ENCODE measurements around the gene BCS1L. TPM values are rescaled to one million over a fixed set of nuclear protein-coding genes. Genes with fewer than 3 reads are reported as not detected.
"Not testable (repeated sequence)": the region's sequence is repeated elsewhere in the genome, so short reads cannot be mapped to it uniquely, and the experiment has no call there.

Gene BCS1L
- total RNA-seq, 1 donor from 2014 or later = 85.1 TPM

DNA sequence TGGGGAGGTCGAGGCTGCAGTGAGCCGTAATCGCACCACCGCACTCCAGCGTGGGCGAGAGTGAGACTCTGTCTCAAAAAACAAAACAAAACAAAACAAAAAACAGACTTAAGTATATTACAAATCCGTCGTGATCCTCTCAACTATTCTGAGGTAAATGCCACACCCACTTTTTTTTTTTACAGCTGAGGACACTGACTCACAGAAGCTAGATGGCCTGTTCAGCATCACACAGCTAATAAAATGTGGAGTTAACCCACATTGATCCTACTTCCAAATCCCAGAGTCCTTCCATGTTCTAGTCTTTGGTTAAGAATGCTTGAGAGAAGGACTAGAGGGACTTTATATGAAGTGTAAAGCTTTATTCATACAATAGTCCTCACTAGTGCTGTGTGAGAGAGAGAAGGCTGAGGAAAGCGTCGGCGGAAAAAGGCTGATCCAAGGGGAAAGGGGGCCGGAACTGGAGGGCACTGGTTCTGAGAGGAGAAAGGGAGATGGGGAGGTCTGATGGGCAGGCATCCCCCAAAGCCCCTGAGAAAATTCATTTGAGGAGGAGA is 11.7 kb downstream of the BCS1L start:
- Mint-ChIP-seq H3K27ac (peak overlapping the region; percentile 93), H3K36me3 (ENCODE audit: low read depth) (peaks cover 9% of the 10 kb centered on the region), H3K4me3 (peak overlapping the region; percentile 100), H3K9me3 (no peaks in the 10 kb centered on the region), H3K4me1 (ENCODE audit: low read depth) (peaks cover 22% of the 10 kb centered on the region), H3K27me3 (ENCODE audit: insufficient read depth) (no peaks in the 10 kb centered on the region)
- intact Hi-C loops (cut with micrococcal nuclease) = loop anchor here (1.0 to 5.0 kb wide), 5 partner anchors 39 to 871 kb away; partner anchors contain the start of genes CHPF, CNOT9, DNPEP and TMEM198
- DNase-seq (ENCODE audit: low spot score) = no peak

DNA sequence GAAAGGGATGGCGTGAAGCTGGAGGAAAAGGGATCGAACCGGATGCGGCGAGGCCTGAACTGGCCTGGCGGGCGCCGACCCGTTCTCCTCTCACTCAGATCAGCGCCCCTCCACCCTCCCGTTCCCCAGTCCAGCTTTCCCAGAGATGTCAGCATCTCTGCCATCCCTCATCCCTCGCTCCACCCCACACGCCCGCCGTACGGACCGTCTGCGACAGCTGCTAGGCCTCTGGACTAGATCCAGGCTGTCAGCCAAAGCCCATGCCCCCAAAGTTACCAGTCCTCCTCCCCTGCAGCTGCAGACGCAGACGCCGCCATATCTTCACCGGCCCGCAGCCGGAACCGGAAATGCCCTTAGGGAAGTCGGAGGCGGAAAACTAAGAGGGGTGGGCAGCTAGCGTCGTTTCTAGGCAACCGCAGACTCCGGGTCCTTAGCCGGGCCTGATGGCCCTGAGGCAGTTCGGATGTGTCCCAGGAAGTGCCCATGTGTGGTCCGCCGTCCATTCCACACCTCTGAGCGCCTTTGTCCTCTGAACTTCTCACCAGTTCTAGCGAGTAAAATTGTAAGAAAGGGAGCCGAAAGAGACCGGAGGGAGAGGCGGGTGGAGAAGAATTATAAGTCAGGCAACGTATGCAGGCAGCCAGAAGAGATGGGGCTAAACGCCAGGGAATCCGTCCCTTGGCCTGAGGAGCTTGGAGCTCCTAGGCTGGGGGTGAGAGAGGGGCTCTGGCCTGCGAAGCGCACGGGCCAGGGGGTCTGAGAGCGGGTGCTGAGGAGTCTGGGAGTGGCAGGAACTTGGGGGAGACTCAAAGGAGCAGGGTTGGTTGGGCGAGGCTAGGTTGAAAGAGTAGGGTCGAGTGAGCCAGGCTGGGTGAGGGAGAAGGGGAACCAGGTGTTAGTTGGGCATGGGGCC is 12.4 kb downstream of the BCS1L start, which contains the start of the genes RNF25 and STK36:
Gene RNF25 (minus strand): TSS at position 349 of the 913 bp plus-strand sequence. CDS start 32 bp downstream, at position 317.
Gene STK36 (plus strand): TSS at position 433 of the 913 bp plus-strand sequence. CDS start 744 bp downstream, outside the sequence.
- DNase-seq (ENCODE audit: low spot score) = peak; percentile 77
- Mint-ChIP-seq H3K27me3 (ENCODE audit: insufficient read depth) (no peaks in the 10 kb centered on the region), H3K9me3 (no peaks in the 10 kb centered on the region), H3K4me3 (peak within 1 kb of the TSS; percentile 100), H3K36me3 (ENCODE audit: low read depth) (peaks cover 11% of the 10 kb centered on the region), H3K27ac (peak within 1 kb of the TSS; percentile 93), H3K4me1 (ENCODE audit: low read depth) (peaks cover 22% of the 10 kb centered on the region)
- intact Hi-C loops (cut with micrococcal nuclease) = loop anchor here (1.0 to 5.0 kb wide), 8 partner anchors 13 to 870 kb away; partner anchors contain the start of genes BCS1L, CHPF, CNOT9 and DNPEP

- DNase-seq (ENCODE audit: low spot score) = no peak
- H3K27me3 Mint-ChIP-seq (ENCODE audit: insufficient read depth) = no peaks in the 10 kb centered on the region
- H3K4me1 Mint-ChIP-seq (ENCODE audit: low read depth) = no peaks in the 10 kb centered on the region
- H3K9me3 Mint-ChIP-seq = no peaks in the 10 kb centered on the region
- peaks cover 3% of the 10 kb centered on the region for H3K36me3 Mint-ChIP-seq (ENCODE audit: low read depth)
- no peak overlapping the region for H3K4me3 Mint-ChIP-seq
- no peak overlapping the region for H3K27ac Mint-ChIP-seq
- intact Hi-C loops (cut with micrococcal nuclease) = no loop called here
Observed at GRCh38 chr2:218679119-218679518, 19.6 kb downstream of the BCS1L start.

DNA sequence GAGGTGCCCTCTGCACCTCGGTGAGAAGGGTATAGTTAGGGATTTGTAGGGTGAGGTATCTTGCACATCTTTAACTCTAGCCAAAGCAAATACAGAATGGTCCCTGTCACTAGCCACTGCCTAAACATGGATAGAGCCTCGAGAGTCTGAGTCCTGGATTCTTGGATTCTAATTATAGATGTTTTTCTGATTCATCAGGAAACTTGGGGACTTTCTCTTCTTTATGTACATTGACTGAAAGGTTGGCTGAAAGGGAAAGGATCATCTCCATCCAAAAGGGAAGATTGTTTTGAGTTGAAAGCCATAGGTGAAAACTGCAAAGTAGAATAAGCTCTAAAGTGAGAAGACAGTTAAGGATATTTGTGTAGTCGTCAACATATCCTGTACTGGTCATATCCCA is 20.6 kb downstream of the BCS1L start:
- no peak for DNase-seq (ENCODE audit: low spot score)
- no peaks in the 10 kb centered on the region for H3K4me1 Mint-ChIP-seq (ENCODE audit: low read depth)
- H3K9me3 Mint-ChIP-seq = no peaks in the 10 kb centered on the region
- intact Hi-C loops (cut with micrococcal nuclease) = no loop called here
- H3K27me3 Mint-ChIP-seq (ENCODE audit: insufficient read depth) = no peaks in the 10 kb centered on the region
- peaks cover 3% of the 10 kb centered on the region for H3K36me3 Mint-ChIP-seq (ENCODE audit: low read depth)
- H3K27ac Mint-ChIP-seq = no peak overlapping the region
- H3K4me3 Mint-ChIP-seq = no peak overlapping the region

DNA sequence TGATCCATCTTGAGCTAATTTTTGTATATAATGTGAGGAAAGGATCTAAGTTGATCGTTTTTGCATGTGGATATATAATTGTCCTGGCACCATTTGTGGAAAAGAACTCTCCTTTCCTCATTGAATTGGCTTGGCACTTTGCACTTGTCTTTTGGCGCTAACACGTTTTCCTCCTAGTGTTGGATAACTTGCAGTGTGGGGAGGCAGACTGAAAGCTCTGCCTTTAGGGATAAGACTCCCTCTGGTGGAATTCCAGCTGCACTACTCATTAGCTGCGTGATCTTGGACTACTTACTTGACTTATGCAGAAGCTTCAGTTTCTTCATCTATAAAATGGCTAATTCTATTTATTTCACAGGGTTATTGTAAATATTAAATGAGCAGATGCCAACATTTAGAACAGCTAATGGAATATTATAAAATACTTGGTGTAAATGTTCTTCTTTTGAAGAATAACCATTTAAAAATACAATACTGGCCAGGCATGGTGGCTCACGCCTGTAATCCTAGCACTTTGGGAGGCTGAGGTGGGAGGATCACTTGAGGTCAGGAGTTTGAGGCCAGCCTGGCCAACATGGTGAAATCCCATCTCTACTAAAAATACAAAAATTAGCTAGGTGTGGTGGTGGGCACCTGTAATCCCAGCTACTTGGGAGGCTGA is 28.0 kb downstream of the BCS1L start:
- H3K9me3 Mint-ChIP-seq; H3K4me3 Mint-ChIP-seq; H3K36me3 Mint-ChIP-seq (ENCODE audit: low read depth); H3K27ac Mint-ChIP-seq; H3K27me3 Mint-ChIP-seq (ENCODE audit: insufficient read depth); H3K4me1 Mint-ChIP-seq (ENCODE audit: low read depth); DNase-seq (ENCODE audit: low spot score): not testable (repeated sequence)
- intact Hi-C loops (cut with micrococcal nuclease) = loop anchor here (1.0 kb wide), 2 partner anchors 28 to 160 kb away; partner anchors contain the start of genes BCS1L and ZNF142

GRCh38 chr2:218691234-218691633 is 31.8 kb downstream of the BCS1L start:
- intact Hi-C loops (cut with micrococcal nuclease) = no loop called here
- Mint-ChIP-seq H3K4me1 (ENCODE audit: low read depth) (no peaks in the 10 kb centered on the region), H3K4me3 (no peak overlapping the region), H3K27me3 (ENCODE audit: insufficient read depth) (no peaks in the 10 kb centered on the region), H3K9me3 (no peaks in the 10 kb centered on the region), H3K36me3 (ENCODE audit: low read depth) (peaks cover 4% of the 10 kb centered on the region), H3K27ac (no peak overlapping the region)
- DNase-seq (ENCODE audit: low spot score) = no peak

- intact Hi-C loops (cut with micrococcal nuclease) = no loop called here
- no peaks in the 10 kb centered on the region for H3K27me3 Mint-ChIP-seq (ENCODE audit: insufficient read depth)
- no peak overlapping the region for H3K4me3 Mint-ChIP-seq
- no peaks in the 10 kb centered on the region for H3K9me3 Mint-ChIP-seq
- no peak for DNase-seq (ENCODE audit: low spot score)
- peaks cover 2% of the 10 kb centered on the region for H3K36me3 Mint-ChIP-seq (ENCODE audit: low read depth)
- H3K4me1 Mint-ChIP-seq (ENCODE audit: low read depth) = no peaks in the 10 kb centered on the region
- no peak overlapping the region for H3K27ac Mint-ChIP-seq
Observed at GRCh38 chr2:218694405-218695145, 35.1 kb downstream of the BCS1L start.

GRCh38 chr2:218698885-218699284 is 39.4 kb downstream of the BCS1L start:
- H3K4me3 Mint-ChIP-seq = no peak overlapping the region

GRCh38 chr2:218701806-218702205 is 42.3 kb downstream of the BCS1L start:
- H3K9me3 Mint-ChIP-seq = no peaks in the 10 kb centered on the region
- H3K27ac Mint-ChIP-seq = no peak overlapping the region
- peaks cover 8% of the 10 kb centered on the region for H3K27me3 Mint-ChIP-seq (ENCODE audit: insufficient read depth)
- intact Hi-C loops (cut with micrococcal nuclease) = no loop called here
- H3K36me3 Mint-ChIP-seq (ENCODE audit: low read depth) = peaks cover 2% of the 10 kb centered on the region
- no peak overlapping the region for H3K4me3 Mint-ChIP-seq
- DNase-seq (ENCODE audit: low spot score) = no peak
- no peaks in the 10 kb centered on the region for H3K4me1 Mint-ChIP-seq (ENCODE audit: low read depth)

More at GRCh38 chr2:218698885-218699284, 39.4 kb downstream of the BCS1L start:
- Mint-ChIP-seq H3K27me3 (ENCODE audit: insufficient read depth) (peaks cover 3% of the 10 kb centered on the region), H3K27ac (no peak overlapping the region), H3K36me3 (ENCODE audit: low read depth) (peaks cover 2% of the 10 kb centered on the region), H3K4me1 (ENCODE audit: low read depth) (no peaks in the 10 kb centered on the region), H3K9me3 (no peaks in the 10 kb centered on the region)
- intact Hi-C loops (cut with micrococcal nuclease) = no loop called here
- no peak for DNase-seq (ENCODE audit: low spot score)

DNA sequence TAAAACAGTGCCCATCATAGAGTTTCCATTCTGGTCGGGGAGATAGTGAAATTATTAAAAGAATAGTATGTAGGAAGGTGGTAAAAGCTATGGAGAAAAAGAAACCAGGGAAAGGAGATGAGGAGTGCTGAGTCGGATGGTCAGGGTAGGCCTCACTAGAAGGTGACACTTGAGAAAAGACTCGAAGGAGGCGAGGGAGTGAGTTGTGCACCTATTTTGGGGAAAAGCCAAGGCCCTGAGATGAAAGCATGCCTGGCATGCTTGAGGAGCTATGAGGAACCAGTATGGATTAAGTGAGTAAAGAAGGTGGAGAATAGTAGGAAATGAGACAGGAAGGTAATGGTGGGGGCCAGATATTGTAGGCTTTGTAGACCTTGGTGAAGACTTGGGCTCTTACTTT is 43.9 kb downstream of the BCS1L start:
- intact Hi-C loops (cut with micrococcal nuclease) = no loop called here
- peaks cover 2% of the 10 kb centered on the region for H3K36me3 Mint-ChIP-seq (ENCODE audit: low read depth)
- DNase-seq (ENCODE audit: low spot score) = no peak
- peaks cover 11% of the 10 kb centered on the region for H3K27me3 Mint-ChIP-seq (ENCODE audit: insufficient read depth)
- H3K4me1 Mint-ChIP-seq (ENCODE audit: low read depth) = peaks cover 8% of the 10 kb centered on the region
- no peak overlapping the region for H3K27ac Mint-ChIP-seq
- H3K9me3 Mint-ChIP-seq = no peaks in the 10 kb centered on the region
- no peak overlapping the region for H3K4me3 Mint-ChIP-seq

GRCh38 chr2:218708086-218708485 is 48.6 kb downstream of the BCS1L start:
- H3K27ac Mint-ChIP-seq = no peak overlapping the region
- no peak for DNase-seq (ENCODE audit: low spot score)
- H3K4me3 Mint-ChIP-seq = no peak overlapping the region
- H3K4me1 Mint-ChIP-seq (ENCODE audit: low read depth) = peaks cover 19% of the 10 kb centered on the region
- intact Hi-C loops (cut with micrococcal nuclease) = no loop called here
- H3K36me3 Mint-ChIP-seq (ENCODE audit: low read depth) = peaks cover 2% of the 10 kb centered on the region
- H3K9me3 Mint-ChIP-seq = no peaks in the 10 kb centered on the region
- H3K27me3 Mint-ChIP-seq (ENCODE audit: insufficient read depth) = peaks cover 15% of the 10 kb centered on the region

GRCh38 chr2:218709908-218710307 is 50.4 kb downstream of the BCS1L start:
- Mint-ChIP-seq H3K9me3 (no peaks in the 10 kb centered on the region), H3K27ac (no peak overlapping the region), H3K36me3 (ENCODE audit: low read depth) (peaks cover 2% of the 10 kb centered on the region), H3K4me1 (ENCODE audit: low read depth) (peaks cover 27% of the 10 kb centered on the region), H3K27me3 (ENCODE audit: insufficient read depth) (peaks cover 12% of the 10 kb centered on the region), H3K4me3 (peak overlapping the region; percentile 94)
- intact Hi-C loops (cut with micrococcal nuclease) = loop anchor here (1.0 to 10.0 kb wide), 15 partner anchors 23 to 678 kb away; partner anchors contain the start of genes AAMP, ARPC2, BCS1L and CNOT9
- DNase-seq (ENCODE audit: low spot score) = no peak

Measured in activated T-helper 1 cell treated with anti-CD3 and anti-CD28 coated beads, Interleukin-12 subunit alpha, Interleukin-12 subunit beta, Interleukin-2, Interleukin-4 antibody, amounts not matched to agents 30 ng/mL and 10 ng/mL and 1 ng/mL, durations not matched to agents 14 hours and 24 hours and 36 hours (primary cell).